ENCODE data around the gene TMEM126B.
"Not testable (repeated sequence)": the region's sequence is repeated elsewhere in the genome, so short reads cannot be mapped to it uniquely, and the experiment has no call there.

DNA sequence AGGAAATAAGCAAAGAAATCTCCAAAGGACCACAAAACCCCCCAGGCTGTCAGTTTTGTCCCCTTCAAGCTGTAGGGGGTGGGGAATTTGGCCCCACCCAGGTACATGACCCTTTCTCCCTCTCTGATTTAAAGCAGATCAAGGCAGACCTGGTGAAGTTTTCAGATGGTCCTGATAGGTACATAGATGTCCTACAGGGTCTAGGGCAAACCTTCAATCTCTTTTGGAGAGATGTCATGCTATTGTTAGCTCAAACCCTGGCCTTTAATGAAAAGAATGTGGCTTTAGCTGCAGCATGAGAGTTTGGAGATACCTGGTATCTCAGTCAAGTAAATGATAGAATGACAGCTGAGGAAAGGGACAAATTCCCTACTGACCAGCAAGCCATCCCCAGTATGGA, 19.8 kb upstream of the TMEM126B start:
- TF ChIP-seq, protein P1, sequence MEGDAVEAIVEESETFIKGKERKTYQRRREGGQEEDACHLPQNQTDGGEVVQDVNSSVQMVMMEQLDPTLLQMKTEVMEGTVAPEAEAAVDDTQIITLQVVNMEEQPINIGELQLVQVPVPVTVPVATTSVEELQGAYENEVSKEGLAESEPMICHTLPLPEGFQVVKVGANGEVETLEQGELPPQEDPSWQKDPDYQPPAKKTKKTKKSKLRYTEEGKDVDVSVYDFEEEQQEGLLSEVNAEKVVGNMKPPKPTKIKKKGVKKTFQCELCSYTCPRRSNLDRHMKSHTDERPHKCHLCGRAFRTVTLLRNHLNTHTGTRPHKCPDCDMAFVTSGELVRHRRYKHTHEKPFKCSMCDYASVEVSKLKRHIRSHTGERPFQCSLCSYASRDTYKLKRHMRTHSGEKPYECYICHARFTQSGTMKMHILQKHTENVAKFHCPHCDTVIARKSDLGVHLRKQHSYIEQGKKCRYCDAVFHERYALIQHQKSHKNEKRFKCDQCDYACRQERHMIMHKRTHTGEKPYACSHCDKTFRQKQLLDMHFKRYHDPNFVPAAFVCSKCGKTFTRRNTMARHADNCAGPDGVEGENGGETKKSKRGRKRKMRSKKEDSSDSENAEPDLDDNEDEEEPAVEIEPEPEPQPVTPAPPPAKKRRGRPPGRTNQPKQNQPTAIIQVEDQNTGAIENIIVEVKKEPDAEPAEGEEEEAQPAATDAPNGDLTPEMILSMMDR (IDR thresholded peaks at IDR 0.05), result not testable (repeated sequence)
- not testable (repeated sequence) for TF ChIP-seq EP300, POLR2A (IDR thresholded peaks at IDR 0.05)

Data from stomach (tissue), 4 donors.